ENCODE data around the gene KLK14. TPM values are rescaled to one million over a fixed set of nuclear protein-coding genes. Genes with fewer than 3 reads are reported as not detected.

KLK14 gene
- total RNA-seq, 4 donors from 2014 or later: 1.1 to 6.6 TPM; not detected in 2

- H3K27ac ChIP-seq: no peak overlapping the region
- TF ChIP-seq CTCF (IDR thresholded peaks at IDR 0.05): no peak
- no peak for TF ChIP-seq POLR2A (IDR thresholded peaks at IDR 0.05)
- no peaks in the 10 kb centered on the region for H3K9me3 ChIP-seq
- H3K4me3 ChIP-seq: no peak overlapping the region
- no peak for DNase-seq
- no peaks in the 10 kb centered on the region for H3K27me3 ChIP-seq
- no peaks in the 10 kb centered on the region for H3K4me1 ChIP-seq
- peaks cover 0 to 42% (median 0%) of the 10 kb centered on the region in 3 donors for H3K36me3 ChIP-seq
Observed at GRCh38 chr19:51101171-51101865, 18.6 kb upstream of the KLK14 start.

- no peak for TF ChIP-seq CTCF (IDR thresholded peaks at IDR 0.05)
- TF ChIP-seq POLR2A (IDR thresholded peaks at IDR 0.05): no peak
- H3K27ac ChIP-seq: no peak overlapping the region
- DNase-seq: no peak
Observed at GRCh38 chr19:51100601-51101000, 17.9 kb upstream of the KLK14 start.

GRCh38 chr19:51099047-51099382 is 16.3 kb upstream of the KLK14 start:
- Histone ChIP-seq H3K4me3 (peak overlapping the region in 2 of 4 donors; percentile 15 to 19), H3K4me1 (no peaks in the 10 kb centered on the region), H3K27ac (no peak overlapping the region), H3K27me3 (no peaks in the 10 kb centered on the region), H3K9me3 (no peaks in the 10 kb centered on the region), H3K36me3 (peaks cover 0 to 41% (median 0%) of the 10 kb centered on the region in 3 donors)
- TF ChIP-seq POLR2A (IDR thresholded peaks at IDR 0.05): no peak
- TF ChIP-seq CTCF (IDR thresholded peaks at IDR 0.05): no peak
- DNase-seq: no peak

More at GRCh38 chr19:51100601-51101000, 17.9 kb upstream of the KLK14 start:
- Histone ChIP-seq H3K4me3 (no peak overlapping the region), H3K9me3 (no peaks in the 10 kb centered on the region), H3K4me1 (no peaks in the 10 kb centered on the region), H3K36me3 (peaks cover 0 to 42% (median 0%) of the 10 kb centered on the region in 3 donors), H3K27me3 (no peaks in the 10 kb centered on the region)

GRCh38 chr19:51098365-51099046 is 15.8 kb upstream of the KLK14 start:
- Histone ChIP-seq H3K27me3 (no peaks in the 10 kb centered on the region), H3K4me1 (no peaks in the 10 kb centered on the region), H3K9me3 (no peaks in the 10 kb centered on the region), H3K4me3 (peak overlapping the region in 2 of 4 donors; percentile 15 to 19), H3K27ac (no peak overlapping the region), H3K36me3 (peaks cover 0 to 37% (median 0%) of the 10 kb centered on the region in 3 donors)
- peak in 1 of 3 donors; percentile 19 for DNase-seq
- TF ChIP-seq CTCF (IDR thresholded peaks at IDR 0.05) (no peak), POLR2A (IDR thresholded peaks at IDR 0.05) (no peak)

- Histone ChIP-seq H3K36me3 (peaks cover 0 to 35% (median 0%) of the 10 kb centered on the region in 3 donors), H3K4me1 (no peaks in the 10 kb centered on the region), H3K27ac (no peak overlapping the region), H3K4me3 (no peak overlapping the region), H3K27me3 (no peaks in the 10 kb centered on the region), H3K9me3 (no peaks in the 10 kb centered on the region)
- DNase-seq: peak in 1 of 3 donors; percentile 34
- TF ChIP-seq POLR2A (IDR thresholded peaks at IDR 0.05) (no peak), CTCF (IDR thresholded peaks at IDR 0.05) (no peak)
Observed at GRCh38 chr19:51097796-51098195, 15.1 kb upstream of the KLK14 start.

All from Peyer's patch (tissue), 4 donors.